Endothelial cell (in vitro differentiated cells): ENCODE measurements around the gene ZNF638. TPM values are rescaled to one million over a fixed set of nuclear protein-coding genes. Genes with fewer than 3 reads are reported as not detected.
"Not testable (repeated sequence)": the region's sequence is repeated elsewhere in the genome, so short reads cannot be mapped to it uniquely, and the experiment has no call there.

Experiments
- DNase-seq: peaks from one replicate; pipeline ENCODE4 v3.0.0; 2021; ENCODE audit warnings: low spot score
- H3K27ac Mint-ChIP-seq: one replicate; pipeline ENCODE4 v1.8.0; 2021; ENCODE audit warnings: mixed read lengths, inconsistent platforms; ENCODE audit not compliant: unreplicated experiment
- H3K27me3 Mint-ChIP-seq: one replicate; pipeline ENCODE4 v1.8.0; 2021; ENCODE audit warnings: mild to moderate bottlenecking, moderate library complexity, mixed read lengths, inconsistent platforms; ENCODE audit not compliant: unreplicated experiment
- H3K36me3 Mint-ChIP-seq: one replicate; pipeline ENCODE4 v1.8.0; 2021; ENCODE audit warnings: mild to moderate bottlenecking, low read depth, mixed read lengths, inconsistent platforms; ENCODE audit not compliant: unreplicated experiment
- H3K4me1 Mint-ChIP-seq: one replicate; pipeline ENCODE4 v1.8.0; 2021; ENCODE audit warnings: mild to moderate bottlenecking, mixed read lengths, inconsistent platforms; ENCODE audit not compliant: unreplicated experiment
- H3K4me3 Mint-ChIP-seq: one replicate; pipeline ENCODE4 v1.8.0; 2021; ENCODE audit warnings: mild to moderate bottlenecking, mixed read lengths, inconsistent platforms; ENCODE audit not compliant: unreplicated experiment
- H3K9me3 Mint-ChIP-seq: one replicate; pipeline ENCODE4 v1.8.0; 2021; ENCODE audit warnings: mixed read lengths, inconsistent platforms; ENCODE audit not compliant: unreplicated experiment
- total RNA-seq: library from RNA; stranded (reverse); fragmentation: NEBNext Ultra II Directional; extraction: Animal tissue kit (Norgen Biotek cat#: 25700); gene quantifications from one replicate; pipeline ENCODE4 v1.2.1, GENCODE V29; 2021; ENCODE audit not compliant: unreplicated experiment
- TF ChIP-seq, protein P1 (sequence below): fragments of 200-600 bp; sonication (generic); IDR thresholded peaks from one replicate; pipeline ENCODE4 v1.5.0; 2021; ENCODE audit warnings: antibody characterized with exemption; ENCODE audit not compliant: unreplicated experiment

ZNF638 gene
- total RNA-seq, 1 donor from 2014 or later: 144 TPM

- DNase-seq: no peak
- Mint-ChIP-seq H3K27me3 (no peaks in the 10 kb centered on the region), H3K27ac (no peak overlapping the region), H3K4me3 (no peak overlapping the region), H3K36me3 (peaks cover 21% of the 10 kb centered on the region), H3K4me1 (no peaks in the 10 kb centered on the region), H3K9me3 (no peaks in the 10 kb centered on the region)
- TF ChIP-seq, protein P1, sequence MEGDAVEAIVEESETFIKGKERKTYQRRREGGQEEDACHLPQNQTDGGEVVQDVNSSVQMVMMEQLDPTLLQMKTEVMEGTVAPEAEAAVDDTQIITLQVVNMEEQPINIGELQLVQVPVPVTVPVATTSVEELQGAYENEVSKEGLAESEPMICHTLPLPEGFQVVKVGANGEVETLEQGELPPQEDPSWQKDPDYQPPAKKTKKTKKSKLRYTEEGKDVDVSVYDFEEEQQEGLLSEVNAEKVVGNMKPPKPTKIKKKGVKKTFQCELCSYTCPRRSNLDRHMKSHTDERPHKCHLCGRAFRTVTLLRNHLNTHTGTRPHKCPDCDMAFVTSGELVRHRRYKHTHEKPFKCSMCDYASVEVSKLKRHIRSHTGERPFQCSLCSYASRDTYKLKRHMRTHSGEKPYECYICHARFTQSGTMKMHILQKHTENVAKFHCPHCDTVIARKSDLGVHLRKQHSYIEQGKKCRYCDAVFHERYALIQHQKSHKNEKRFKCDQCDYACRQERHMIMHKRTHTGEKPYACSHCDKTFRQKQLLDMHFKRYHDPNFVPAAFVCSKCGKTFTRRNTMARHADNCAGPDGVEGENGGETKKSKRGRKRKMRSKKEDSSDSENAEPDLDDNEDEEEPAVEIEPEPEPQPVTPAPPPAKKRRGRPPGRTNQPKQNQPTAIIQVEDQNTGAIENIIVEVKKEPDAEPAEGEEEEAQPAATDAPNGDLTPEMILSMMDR: no peak
These were observed 70.8 kb downstream of the ZNF638 start for GRCh38 chr2:71402427-71402826.

DNA sequence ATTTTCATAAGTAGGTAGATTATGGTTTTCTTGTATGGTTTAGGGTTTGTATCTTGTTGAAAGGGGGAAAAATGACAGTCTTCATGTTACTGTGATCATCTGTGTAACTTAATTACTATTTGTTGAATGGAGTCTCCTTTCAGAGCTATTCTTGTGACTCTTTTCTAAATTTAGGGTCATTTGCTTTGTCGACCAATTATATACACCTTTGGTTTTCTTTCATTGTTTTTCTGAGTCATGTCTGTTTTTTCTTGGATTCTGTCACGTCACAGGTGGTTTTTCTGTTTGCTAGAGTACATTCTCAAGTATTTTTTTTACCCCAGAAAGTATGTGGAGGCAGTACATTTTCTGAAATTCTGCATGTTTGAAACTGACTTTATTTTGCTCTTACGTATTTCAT lies 78.0 kb downstream of the ZNF638 start:
- DNase-seq: no peak
- Mint-ChIP-seq H3K36me3 (peaks cover 23% of the 10 kb centered on the region), H3K27me3 (no peaks in the 10 kb centered on the region), H3K4me3 (peak overlapping the region; percentile 26), H3K27ac (peak overlapping the region; percentile 11), H3K9me3 (no peaks in the 10 kb centered on the region), H3K4me1 (peaks cover 7% of the 10 kb centered on the region)
- TF ChIP-seq, protein P1: no peak

DNA sequence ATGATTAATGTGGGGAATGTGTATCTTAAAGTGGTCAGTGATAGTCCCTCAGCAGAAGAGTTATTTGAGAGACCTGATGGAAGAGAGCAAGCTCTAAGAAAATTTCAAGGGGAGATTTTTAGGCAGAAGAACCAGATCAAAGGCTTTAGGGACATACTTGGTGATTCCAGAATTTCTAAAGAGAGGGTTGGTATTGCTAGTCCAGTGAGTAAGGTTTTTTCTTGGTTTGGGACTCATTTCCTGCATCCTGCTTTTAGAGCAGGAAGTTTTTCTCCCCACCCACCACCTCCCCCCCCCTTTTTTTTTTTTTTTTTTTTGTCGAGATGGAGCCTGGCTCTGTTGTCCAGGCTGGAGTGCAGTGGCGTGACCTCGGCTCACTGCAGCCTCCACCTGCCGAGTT lies 79.1 kb downstream of the ZNF638 start:
- Mint-ChIP-seq H3K4me3 (peak overlapping the region; percentile 39), H3K27ac (peak overlapping the region; percentile 58), H3K36me3 (peaks cover 17% of the 10 kb centered on the region), H3K9me3 (no peaks in the 10 kb centered on the region), H3K27me3 (no peaks in the 10 kb centered on the region), H3K4me1 (peaks cover 7% of the 10 kb centered on the region)
- no peak for DNase-seq
- TF ChIP-seq, protein P1: no peak

DNA sequence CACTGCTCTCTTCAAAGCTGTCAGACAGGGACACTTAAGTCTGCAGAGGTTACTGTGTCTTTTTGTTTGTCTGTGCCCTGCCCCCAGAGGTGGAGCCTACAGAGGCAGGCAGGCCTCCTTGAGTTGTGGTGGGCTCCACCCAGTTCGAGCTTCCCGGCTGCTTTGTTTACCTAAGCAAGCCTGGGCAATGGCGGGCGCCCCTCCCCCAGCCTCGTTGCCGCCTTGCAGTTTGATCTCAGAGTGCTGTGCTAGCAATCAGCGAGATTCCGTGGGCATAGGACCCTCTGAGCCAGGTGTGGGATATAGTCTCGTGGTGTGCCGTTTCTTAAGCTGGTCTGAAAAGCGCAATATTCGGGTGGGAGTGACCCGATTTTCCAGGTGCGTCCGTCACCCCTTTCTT lies 85.3 kb downstream of the ZNF638 start:
- not testable (repeated sequence) for H3K9me3 Mint-ChIP-seq, H3K36me3 Mint-ChIP-seq, DNase-seq, H3K27me3 Mint-ChIP-seq
- peaks cover 26% of the 10 kb centered on the region for H3K4me1 Mint-ChIP-seq
- peak overlapping the region; percentile 93 for H3K4me3 Mint-ChIP-seq
- H3K27ac Mint-ChIP-seq: peak overlapping the region; percentile 95

GRCh38 chr2:71417300-71418202 lies 86.0 kb downstream of the ZNF638 start:
- Mint-ChIP-seq H3K4me1 (peaks cover 31% of the 10 kb centered on the region), H3K27ac (peak overlapping the region; percentile 95)
- TF ChIP-seq, protein P1: no peak

More at GRCh38 chr2:71417300-71418202, 86.0 kb downstream of the ZNF638 start:
- no peaks in the 10 kb centered on the region for H3K9me3 Mint-ChIP-seq
- no peaks in the 10 kb centered on the region for H3K36me3 Mint-ChIP-seq
- no peak for DNase-seq
- peak overlapping the region; percentile 93 for H3K4me3 Mint-ChIP-seq
- H3K27me3 Mint-ChIP-seq: peaks cover 4% of the 10 kb centered on the region
